NCI-H510A treated with DMSO at 0.1 percent for 48 hours (cell line): ENCODE data around the gene CDCA5.

Experiments
- DNase-seq: peaks from one replicate; lab custom pipeline; 2025; lab: John Stamatoyannopoulos, UW

CDCA5 gene

GRCh38 chr11:65107078-65107477 lies 23.2 kb upstream of the CDCA5 start:
- DNase-seq = no peak

- DNase-seq = no peak
Observed at GRCh38 chr11:65104628-65105027, 20.8 kb upstream of the CDCA5 start.

GRCh38 chr11:65103476-65103875 lies 19.6 kb upstream of the CDCA5 start:
- no peak for DNase-seq

DNA sequence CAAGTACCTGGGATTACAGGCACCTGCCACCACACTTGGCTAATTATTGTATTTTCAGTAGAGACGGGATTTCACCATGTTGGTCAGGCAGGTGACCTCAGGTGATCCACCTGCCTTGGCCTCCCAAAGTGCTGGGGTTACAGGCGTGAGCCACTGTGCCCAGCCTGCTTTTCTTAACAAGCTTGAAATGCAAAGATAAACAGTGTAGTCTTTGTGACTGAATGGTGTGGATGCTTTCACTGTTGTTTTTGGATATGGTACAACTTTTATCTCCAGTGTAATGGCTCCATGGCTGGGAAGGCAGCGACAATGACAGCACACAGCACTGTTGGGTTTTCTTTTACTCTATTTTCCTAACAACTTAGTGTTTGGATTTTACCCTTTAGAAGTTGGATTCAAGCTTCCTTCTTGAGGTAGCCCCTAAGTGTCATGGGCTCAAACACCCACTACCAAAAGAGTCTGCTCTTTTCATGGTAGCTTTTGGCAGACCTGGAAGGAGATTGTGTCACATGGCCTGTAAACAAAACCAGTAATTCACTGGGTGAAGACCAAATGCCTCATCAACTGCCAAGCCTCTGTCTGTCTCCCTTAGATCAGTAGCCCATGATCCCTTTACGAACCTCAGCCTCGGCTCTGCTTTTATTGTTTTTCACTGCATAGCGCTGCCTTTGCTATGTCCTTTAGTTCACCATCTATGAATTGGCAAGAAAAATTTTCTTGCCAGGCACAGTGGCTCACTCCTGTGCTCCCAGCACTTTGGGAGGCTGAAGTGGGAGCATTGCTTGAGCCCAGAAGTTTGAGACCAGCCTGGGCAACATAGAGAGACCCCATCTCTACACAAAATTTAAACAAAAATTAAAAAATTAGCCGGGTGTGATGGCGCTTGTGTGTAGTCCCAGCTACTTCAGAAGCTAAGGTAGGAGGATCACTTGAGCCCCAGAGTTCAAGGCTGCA lies 18.6 kb upstream of the CDCA5 start:
- no peak for DNase-seq

DNA sequence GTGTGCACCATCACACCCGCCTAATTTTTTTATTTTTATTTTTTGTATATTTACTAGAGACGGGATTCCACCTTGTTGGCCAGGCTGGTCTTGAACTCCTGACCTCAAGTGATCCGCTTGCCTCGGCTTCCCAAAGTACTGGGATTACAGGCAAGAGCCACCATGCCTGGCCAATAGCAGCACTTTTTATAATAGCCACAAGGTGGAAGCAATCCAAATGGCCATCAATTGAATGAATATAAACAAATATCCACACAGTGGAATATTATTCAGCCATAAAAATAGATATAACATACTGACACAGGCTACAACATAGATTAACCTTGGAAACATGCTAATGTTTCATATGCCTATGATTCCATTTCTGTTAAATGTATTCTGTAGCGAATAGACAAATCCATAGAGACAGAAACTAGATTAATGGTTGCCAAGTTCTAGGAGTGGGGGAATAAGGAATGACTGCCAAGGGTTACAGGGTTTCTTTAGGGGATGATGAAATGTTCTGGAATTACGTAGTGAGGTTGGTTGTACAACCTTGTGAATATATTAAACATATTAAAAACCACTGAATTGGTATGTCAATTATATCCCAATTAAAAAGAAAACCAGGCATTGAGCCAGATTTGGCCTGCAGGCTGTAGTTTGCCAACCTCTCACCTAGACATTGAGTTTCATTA lies 17.0 kb upstream of the CDCA5 start:
- no peak for DNase-seq

DNA sequence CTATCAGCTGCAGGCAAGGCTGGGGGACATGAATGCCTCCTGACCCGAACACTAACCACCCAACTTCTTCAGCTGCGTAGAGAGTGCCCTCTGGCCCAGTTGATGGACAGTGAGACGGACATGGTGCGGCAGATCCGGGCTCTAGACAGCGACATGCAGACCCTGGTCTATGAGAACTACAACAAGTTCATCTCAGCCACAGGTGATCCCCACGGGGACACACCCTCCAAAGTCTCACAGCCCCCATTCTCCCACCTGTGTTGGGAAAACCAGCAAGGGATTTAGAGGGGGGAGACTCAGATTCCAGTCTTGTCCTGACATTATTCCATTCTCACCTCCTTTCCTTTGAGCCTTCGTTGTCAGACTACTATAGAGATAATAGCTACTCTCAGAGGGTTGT lies 13.1 kb upstream of the CDCA5 start:
- no peak for DNase-seq

- DNase-seq = peak; percentile 81
Observed at GRCh38 chr11:65095974-65096806, 12.3 kb upstream of the CDCA5 start, which contains the start of gene VPS51. Gene VPS51, plus strand, starts transcription at chr11:65096214. Its CDS starts 37 bp downstream, at chr11:65096251.

- no peak for DNase-seq
Observed at GRCh38 chr11:65095427-65095826, 11.6 kb upstream of the CDCA5 start.

DNA sequence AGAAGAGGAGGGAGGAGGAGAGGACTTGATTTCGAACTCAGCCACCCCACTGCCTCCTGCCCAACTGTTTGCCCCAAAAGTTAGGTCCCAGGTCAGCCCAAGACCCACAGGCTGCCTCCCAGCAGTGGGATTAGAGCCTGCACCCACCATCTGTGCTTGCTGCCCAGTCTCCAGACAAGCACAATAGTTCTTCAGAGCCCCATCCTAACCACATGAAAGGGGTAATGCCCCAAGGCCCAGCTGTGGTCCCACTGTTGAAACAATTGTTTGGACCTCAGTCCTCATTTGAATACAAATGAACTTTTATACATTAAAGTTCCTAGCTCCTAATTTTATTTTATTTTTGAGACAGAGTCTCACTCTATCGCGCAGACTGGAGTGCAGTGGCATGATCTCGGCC lies 6.8 kb upstream of the CDCA5 start:
- no peak for DNase-seq

- DNase-seq = no peak
Observed at GRCh38 chr11:65089621-65090020, 5.8 kb upstream of the CDCA5 start.

- no peak for DNase-seq
Observed at GRCh38 chr11:65087827-65088226, 4.0 kb upstream of the CDCA5 start.

DNA sequence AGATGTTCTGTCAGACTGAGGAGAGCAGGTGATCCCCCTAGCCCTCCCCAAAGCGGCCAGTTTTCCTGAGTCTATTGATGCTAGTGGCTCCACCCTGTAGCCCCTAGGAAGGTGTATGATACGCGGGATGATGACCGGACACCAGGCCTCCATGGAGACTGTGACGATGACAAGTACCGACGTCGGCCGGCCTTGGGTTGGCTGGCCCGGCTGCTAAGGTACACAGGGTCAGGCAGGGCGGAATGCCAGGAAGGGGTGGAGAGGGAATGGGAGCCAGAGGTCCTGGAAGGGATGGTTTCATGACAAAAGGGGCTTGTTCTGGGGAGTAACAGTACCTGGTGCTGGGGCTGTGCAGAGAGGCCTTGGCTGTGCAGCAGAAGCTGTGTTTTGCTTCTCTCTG lies 3.4 kb upstream of the CDCA5 start:
- DNase-seq = no peak

GRCh38 chr11:65086809-65087208 lies 3.0 kb upstream of the CDCA5 start:
- no peak for DNase-seq

DNA sequence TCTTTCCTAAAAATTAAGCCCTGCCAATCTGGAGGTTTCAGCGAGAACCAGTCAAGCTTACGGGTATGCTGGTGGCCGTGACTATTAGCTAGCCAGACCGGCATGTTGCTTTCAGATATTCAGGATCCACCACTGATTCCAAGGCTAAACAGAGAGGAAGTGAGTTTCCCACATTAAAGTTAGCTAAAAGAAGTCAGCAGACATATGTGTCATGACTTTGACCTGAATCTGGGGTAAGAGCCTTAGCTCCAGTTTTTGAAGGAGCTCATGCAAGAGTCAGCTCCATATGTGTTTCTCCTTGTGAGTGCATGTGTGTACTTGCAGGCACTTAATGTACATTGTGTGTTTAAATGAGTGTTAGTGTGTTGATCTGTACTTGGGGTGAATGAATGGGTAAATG lies 1.6 kb upstream of the CDCA5 start:
- DNase-seq = no peak

DNA sequence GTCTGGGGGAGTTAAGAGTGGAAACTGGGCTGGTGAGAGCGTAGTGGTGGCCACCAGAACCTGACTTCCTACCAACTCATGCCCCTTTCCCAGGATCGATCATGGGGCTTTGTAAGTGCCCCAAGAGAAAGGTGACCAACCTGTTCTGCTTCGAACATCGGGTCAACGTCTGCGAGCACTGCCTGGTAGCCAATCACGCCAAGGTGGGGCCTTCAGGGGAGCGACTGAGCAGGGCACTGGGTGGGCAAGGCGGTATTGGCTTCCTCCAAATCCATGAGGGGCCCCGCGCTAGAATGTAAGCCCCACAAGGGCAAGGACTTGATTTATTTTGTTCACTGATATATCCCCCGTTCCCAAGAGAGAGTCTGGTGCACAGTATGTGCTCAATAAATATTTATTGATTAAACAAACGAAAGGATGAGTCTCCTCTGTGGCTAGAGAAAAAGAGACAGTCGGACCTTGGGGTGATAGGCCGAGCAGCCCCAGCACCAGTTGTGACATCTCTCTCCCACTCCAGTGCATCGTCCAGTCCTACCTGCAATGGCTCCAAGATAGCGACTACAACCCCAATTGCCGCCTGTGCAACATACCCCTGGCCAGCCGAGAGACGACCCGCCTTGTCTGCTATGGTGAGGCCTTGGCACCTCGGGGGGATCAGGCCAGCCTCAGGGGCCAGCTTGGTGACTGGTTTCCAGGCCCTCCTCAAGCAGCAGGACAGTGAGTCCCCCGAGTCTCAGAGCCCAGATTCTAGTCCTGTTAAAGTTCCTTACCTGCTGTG lies 947 bp upstream of the CDCA5 start:
- DNase-seq = peak; percentile 51

- no peak for DNase-seq
Observed at GRCh38 chr11:65083134-65083833, 556 bp downstream of the CDCA5 start.

GRCh38 chr11:65078786-65079342 lies 5.0 kb downstream of the CDCA5 start:
- DNase-seq = no peak

DNA sequence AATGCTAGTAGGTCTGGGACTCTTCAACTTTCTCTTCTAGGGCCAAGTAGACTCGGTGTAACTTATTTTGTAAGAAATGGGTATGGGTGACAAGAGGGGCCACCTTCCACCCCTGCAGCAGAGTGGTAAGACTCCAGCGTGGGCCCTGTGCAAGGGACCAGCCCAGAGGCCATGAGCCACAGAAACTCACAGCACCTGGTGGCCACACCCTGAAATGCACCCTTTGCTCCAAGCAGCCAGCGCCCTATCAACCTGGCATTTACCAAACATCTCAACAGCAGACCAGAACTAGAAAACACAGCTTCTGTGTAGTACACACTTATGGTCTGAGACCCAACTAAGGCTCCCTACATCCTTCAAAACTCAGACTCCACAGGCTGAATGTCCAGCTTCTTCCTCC lies 5.7 kb downstream of the CDCA5 start:
- DNase-seq = peak; percentile 52

DNA sequence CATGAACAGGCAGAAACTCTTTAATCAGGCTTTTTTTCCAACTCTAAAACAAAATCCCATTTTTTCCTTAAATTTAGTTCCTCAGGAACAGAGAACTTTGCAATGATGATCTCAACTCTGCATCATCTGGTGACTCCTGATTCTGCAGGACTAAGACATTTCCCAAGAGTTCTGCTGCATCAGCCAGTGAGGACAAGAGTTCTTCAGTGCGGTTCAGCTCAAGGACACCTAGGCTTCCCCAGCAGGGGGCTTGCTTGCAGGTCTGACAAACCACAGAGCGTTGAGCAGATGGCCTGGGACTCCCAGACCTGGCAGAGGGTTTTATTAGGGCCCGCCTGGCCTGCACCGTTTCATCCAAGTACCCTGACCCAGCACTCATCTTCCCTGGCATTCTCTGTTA lies 6.4 kb downstream of the CDCA5 start:
- DNase-seq = no peak

DNA sequence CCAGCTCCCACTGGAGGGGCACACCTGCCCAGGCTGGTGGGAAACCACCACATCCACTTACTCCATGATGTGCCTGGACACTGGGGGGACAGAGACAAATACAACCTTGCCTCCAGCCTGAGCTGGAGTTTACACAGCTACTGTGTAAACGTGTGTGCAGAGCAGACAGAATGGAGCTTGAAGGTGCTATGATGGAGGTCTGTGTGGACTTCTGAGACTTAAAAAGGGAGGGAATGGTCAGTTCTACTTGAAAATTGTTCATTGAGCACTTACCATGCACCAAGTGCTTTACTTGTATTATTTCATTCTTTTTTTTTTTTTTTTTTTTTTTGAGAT lies 11.2 kb downstream of the CDCA5 start:
- DNase-seq = no peak
